ENCODE data around the gene HMGN5.
A peak's percentile ranks its signal among the peaks of the same experiment; 100 is the strongest.

The HMGN5 gene

DNA sequence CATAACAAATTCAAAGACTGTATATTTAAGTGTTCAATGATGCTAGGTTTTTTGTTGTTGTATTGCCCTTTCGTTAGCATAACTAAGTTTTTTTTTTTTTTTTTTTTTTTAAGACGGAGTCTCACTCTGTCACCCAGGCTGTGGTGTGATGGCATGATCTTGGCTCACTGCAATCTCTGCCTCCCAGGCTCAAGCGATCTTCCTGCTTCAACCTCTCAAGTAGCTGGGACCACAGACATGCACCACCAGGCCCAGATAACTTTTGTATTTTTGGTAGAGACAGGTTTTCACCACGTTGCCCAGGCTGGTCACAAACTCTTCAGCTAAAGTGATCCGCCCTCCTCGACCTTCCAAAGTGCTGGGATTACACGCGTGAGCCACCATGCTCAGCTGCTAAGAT, 7.2 kb upstream of the HMGN5 start:
- Histone ChIP-seq H3K27ac (replicated peaks) (no peak overlapping the region), H3K4me3 (replicated peaks; ENCODE audit: insufficient read depth, low read length) (no peak overlapping the region), H3K27me3 (ENCODE audit: insufficient read depth, poor library complexity, severe bottlenecking) (no peaks in the 10 kb centered on the region)
- TF ChIP-seq SPI1 (IDR thresholded peaks at IDR 0.05; ENCODE audit: borderline replicate concordance, low read depth) (no peak), POLR2AphosphoS5 (IDR thresholded peaks at IDR 0.05; ENCODE audit: low read depth) (no peak)
- TF ChIP-seq, protein P1, sequence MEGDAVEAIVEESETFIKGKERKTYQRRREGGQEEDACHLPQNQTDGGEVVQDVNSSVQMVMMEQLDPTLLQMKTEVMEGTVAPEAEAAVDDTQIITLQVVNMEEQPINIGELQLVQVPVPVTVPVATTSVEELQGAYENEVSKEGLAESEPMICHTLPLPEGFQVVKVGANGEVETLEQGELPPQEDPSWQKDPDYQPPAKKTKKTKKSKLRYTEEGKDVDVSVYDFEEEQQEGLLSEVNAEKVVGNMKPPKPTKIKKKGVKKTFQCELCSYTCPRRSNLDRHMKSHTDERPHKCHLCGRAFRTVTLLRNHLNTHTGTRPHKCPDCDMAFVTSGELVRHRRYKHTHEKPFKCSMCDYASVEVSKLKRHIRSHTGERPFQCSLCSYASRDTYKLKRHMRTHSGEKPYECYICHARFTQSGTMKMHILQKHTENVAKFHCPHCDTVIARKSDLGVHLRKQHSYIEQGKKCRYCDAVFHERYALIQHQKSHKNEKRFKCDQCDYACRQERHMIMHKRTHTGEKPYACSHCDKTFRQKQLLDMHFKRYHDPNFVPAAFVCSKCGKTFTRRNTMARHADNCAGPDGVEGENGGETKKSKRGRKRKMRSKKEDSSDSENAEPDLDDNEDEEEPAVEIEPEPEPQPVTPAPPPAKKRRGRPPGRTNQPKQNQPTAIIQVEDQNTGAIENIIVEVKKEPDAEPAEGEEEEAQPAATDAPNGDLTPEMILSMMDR (IDR thresholded peaks at IDR 0.05; ENCODE audit: insufficient read depth, low read length), result no peak
- TF ChIP-seq, protein P2, sequence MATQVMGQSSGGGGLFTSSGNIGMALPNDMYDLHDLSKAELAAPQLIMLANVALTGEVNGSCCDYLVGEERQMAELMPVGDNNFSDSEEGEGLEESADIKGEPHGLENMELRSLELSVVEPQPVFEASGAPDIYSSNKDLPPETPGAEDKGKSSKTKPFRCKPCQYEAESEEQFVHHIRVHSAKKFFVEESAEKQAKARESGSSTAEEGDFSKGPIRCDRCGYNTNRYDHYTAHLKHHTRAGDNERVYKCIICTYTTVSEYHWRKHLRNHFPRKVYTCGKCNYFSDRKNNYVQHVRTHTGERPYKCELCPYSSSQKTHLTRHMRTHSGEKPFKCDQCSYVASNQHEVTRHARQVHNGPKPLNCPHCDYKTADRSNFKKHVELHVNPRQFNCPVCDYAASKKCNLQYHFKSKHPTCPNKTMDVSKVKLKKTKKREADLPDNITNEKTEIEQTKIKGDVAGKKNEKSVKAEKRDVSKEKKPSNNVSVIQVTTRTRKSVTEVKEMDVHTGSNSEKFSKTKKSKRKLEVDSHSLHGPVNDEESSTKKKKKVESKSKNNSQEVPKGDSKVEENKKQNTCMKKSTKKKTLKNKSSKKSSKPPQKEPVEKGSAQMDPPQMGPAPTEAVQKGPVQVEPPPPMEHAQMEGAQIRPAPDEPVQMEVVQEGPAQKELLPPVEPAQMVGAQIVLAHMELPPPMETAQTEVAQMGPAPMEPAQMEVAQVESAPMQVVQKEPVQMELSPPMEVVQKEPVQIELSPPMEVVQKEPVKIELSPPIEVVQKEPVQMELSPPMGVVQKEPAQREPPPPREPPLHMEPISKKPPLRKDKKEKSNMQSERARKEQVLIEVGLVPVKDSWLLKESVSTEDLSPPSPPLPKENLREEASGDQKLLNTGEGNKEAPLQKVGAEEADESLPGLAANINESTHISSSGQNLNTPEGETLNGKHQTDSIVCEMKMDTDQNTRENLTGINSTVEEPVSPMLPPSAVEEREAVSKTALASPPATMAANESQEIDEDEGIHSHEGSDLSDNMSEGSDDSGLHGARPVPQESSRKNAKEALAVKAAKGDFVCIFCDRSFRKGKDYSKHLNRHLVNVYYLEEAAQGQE (IDR thresholded peaks at IDR 0.05; ENCODE audit: insufficient replicate concordance, low read depth), result no peak
- DNase-seq (ENCODE audit: low read depth in 1 of 2, low spot score in 1 of 2), result no peak

DNA sequence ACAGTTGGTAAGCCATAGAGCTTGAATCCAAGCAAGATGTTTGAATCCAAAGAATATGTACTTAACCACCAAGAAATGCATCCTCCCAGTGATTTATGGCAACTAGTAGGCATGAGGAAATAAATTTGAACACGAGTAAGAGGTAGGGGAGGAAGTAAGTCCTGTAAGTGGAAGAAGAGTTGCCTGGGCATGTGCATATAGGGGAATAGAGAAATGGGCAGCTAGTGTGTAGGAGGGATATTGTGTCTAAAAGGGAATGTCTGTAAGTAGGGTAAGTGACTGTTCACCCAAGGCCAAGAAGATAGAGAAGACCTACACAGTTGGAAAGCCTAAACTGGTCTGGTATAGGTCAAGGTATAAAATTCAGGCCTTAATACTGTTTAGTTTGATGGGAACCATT, 4.8 kb upstream of the HMGN5 start:
- no peaks in the 10 kb centered on the region for H3K27me3 ChIP-seq (ENCODE audit: insufficient read depth, poor library complexity, severe bottlenecking)
- no peak for DNase-seq (ENCODE audit: low read depth in 1 of 2, low spot score in 1 of 2)

GRCh38 chrX:81205551-81205950, 3.8 kb upstream of the HMGN5 start:
- H3K27ac ChIP-seq (replicated peaks), result peak overlapping the region; percentile 45; the same call in 1 of the 2 replicates
- no peak for TF ChIP-seq SPI1 (IDR thresholded peaks at IDR 0.05; ENCODE audit: borderline replicate concordance, low read depth)
- TF ChIP-seq, protein P1 (IDR thresholded peaks at IDR 0.05; ENCODE audit: insufficient read depth, low read length), result no peak
- TF ChIP-seq, protein P2 (IDR thresholded peaks at IDR 0.05; ENCODE audit: insufficient replicate concordance, low read depth), result no peak
- no peak overlapping the region for H3K4me3 ChIP-seq (replicated peaks; ENCODE audit: insufficient read depth, low read length)
- no peak for DNase-seq (ENCODE audit: low read depth in 1 of 2, low spot score in 1 of 2)
- H3K27me3 ChIP-seq (ENCODE audit: insufficient read depth, poor library complexity, severe bottlenecking), result no peaks in the 10 kb centered on the region

More for the DNA sequence above, 4.8 kb upstream of the HMGN5 start:
- Histone ChIP-seq H3K4me3 (replicated peaks; ENCODE audit: insufficient read depth, low read length) (no peak overlapping the region), H3K27ac (replicated peaks) (no peak overlapping the region)
- TF ChIP-seq GABPA (IDR thresholded peaks at IDR 0.05; ENCODE audit: low read depth) (no peak), SPI1 (IDR thresholded peaks at IDR 0.05; ENCODE audit: borderline replicate concordance, low read depth) (no peak; the same call in 1 of the 2 replicates), POLR2AphosphoS5 (IDR thresholded peaks at IDR 0.05; ENCODE audit: low read depth) (no peak)
- TF ChIP-seq, protein P1 (IDR thresholded peaks at IDR 0.05; ENCODE audit: insufficient read depth, low read length), result no peak
- TF ChIP-seq, protein P2 (IDR thresholded peaks at IDR 0.05; ENCODE audit: insufficient replicate concordance, low read depth), result no peak
